ES-I3 (cell line): Measurements from ENCODE around the gene IL36RN.
"Not testable (repeated sequence)": the region's sequence is repeated elsewhere in the genome, so short reads cannot be mapped to it uniquely, and the experiment has no call there.

Source experiments
- H3K36me3 ChIP-seq: 2 replicates; pipeline ENCODE4 v1.6.1; 2013; ENCODE audit warnings: mild to moderate bottlenecking, low read length, control low read depth, moderate library complexity; ENCODE audit not compliant: insufficient read depth
- H3K4me1 ChIP-seq: 2 replicates; pipeline ENCODE4 v1.6.1; 2013; ENCODE audit warnings: mild to moderate bottlenecking, control low read depth, low read length; ENCODE audit not compliant: insufficient read depth
- H3K9ac ChIP-seq: 2 replicates; pipeline ENCODE4 v1.6.1; 2013; ENCODE audit warnings: low read depth, mild to moderate bottlenecking, low read length, moderate library complexity
- H3K9me3 ChIP-seq: 2 replicates; pipeline ENCODE4 v1.6.1; 2013; ENCODE audit warnings: mild to moderate bottlenecking, low read length, moderate library complexity; ENCODE audit not compliant: control insufficient read depth, insufficient read depth

Gene IL36RN

DNA sequence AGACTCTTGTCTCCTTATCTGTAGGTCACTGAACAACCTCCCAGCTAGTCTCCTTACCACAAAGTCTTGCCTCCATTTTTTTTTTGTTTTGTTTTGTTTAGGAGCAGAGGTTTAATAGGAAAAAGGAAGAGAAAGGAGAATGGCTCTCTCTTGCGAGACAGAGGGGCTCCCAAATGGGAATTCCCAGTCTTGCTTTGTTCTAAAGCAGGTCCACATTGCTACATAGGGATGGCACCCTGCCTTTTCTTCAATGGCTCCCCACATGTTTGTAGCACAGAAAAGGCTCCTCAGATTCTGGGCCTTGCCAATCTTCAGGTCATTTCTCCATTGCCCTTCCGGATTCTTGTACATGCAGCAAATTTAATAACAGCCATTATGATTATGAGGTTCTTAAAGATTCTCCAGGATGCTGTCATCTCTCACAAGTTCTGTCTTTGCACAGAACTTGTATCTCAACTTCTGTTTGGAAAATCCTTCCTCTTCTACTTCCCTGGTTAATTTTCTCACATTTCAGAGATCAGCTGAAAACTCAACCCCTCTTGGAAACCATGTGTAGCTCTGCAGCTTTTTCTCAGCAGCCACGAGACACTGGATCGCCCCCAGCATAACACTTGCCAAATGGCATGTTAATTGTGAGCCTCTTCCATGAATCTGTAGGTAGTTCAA lies 32.4 kb downstream of the IL36RN start:
- Histone ChIP-seq H3K4me1 (no peaks in the 10 kb centered on the region), H3K9ac (no peak overlapping the region), H3K36me3 (no peaks in the 10 kb centered on the region), H3K9me3 (no peaks in the 10 kb centered on the region; the same call in 1 of the 2 replicates)

- no peak overlapping the region for H3K9ac ChIP-seq
- H3K4me1 ChIP-seq: no peaks in the 10 kb centered on the region
- no peaks in the 10 kb centered on the region; the same call in 1 of the 2 replicates for H3K9me3 ChIP-seq
- no peaks in the 10 kb centered on the region for H3K36me3 ChIP-seq
Observed at GRCh38 chr2:113092864-113093612, 34.0 kb downstream of the IL36RN start.

- Histone ChIP-seq H3K9ac (no peak overlapping the region), H3K36me3 (no peaks in the 10 kb centered on the region), H3K9me3 (no peaks in the 10 kb centered on the region; the same call in 1 of the 2 replicates)
Observed at GRCh38 chr2:113093613-113093977, 34.6 kb downstream of the IL36RN start.

GRCh38 chr2:113096306-113096705 lies 37.3 kb downstream of the IL36RN start:
- not testable (repeated sequence) for H3K9me3 ChIP-seq, H3K4me1 ChIP-seq, H3K9ac ChIP-seq, H3K36me3 ChIP-seq

More at GRCh38 chr2:113093613-113093977, 34.6 kb downstream of the IL36RN start:
- H3K4me1 ChIP-seq: no peaks in the 10 kb centered on the region

- H3K9ac ChIP-seq, H3K4me1 ChIP-seq: not testable (repeated sequence)
Observed at GRCh38 chr2:113096842-113097618, 38.0 kb downstream of the IL36RN start.

GRCh38 chr2:113098041-113098440 lies 39.0 kb downstream of the IL36RN start:
- Histone ChIP-seq H3K36me3 (no peaks in the 10 kb centered on the region), H3K9me3 (no peaks in the 10 kb centered on the region; the same call in 1 of the 2 replicates), H3K4me1 (no peaks in the 10 kb centered on the region), H3K9ac (no peak overlapping the region)

More at GRCh38 chr2:113096842-113097618, 38.0 kb downstream of the IL36RN start:
- not testable (repeated sequence) for H3K36me3 ChIP-seq, H3K9me3 ChIP-seq

GRCh38 chr2:113098532-113098931 lies 39.5 kb downstream of the IL36RN start:
- H3K36me3 ChIP-seq: no peaks in the 10 kb centered on the region
- no peaks in the 10 kb centered on the region; the same call in 1 of the 2 replicates for H3K9me3 ChIP-seq
- no peak overlapping the region for H3K9ac ChIP-seq
- H3K4me1 ChIP-seq: no peaks in the 10 kb centered on the region

GRCh38 chr2:113102133-113102532 lies 43.1 kb downstream of the IL36RN start:
- H3K9ac ChIP-seq: no peak overlapping the region
- no peaks in the 10 kb centered on the region for H3K36me3 ChIP-seq
- H3K9me3 ChIP-seq: no peaks in the 10 kb centered on the region
- no peaks in the 10 kb centered on the region for H3K4me1 ChIP-seq

DNA sequence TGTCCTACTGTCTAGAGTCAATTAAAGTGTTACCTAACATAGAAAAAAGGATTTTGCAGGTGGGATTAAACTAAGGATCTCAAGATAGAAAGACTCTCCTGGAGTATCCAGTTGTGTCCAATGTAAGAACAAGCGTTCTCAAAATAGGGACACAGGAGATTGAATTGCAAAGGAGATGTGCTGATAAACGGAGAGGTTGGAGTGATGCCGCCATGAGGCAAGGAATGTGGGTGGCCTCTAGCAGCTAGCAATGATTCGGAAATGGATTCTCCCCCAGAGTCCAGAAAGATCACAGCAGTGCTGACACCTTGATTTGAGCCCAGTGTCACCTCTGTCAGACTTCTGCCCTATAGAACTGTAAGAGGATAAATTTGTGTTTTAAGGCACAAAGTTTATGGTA lies 44.3 kb downstream of the IL36RN start:
- H3K4me1 ChIP-seq: no peaks in the 10 kb centered on the region
- H3K9me3 ChIP-seq: no peaks in the 10 kb centered on the region
- no peak overlapping the region for H3K9ac ChIP-seq
- H3K36me3 ChIP-seq: no peaks in the 10 kb centered on the region

- no peaks in the 10 kb centered on the region for H3K4me1 ChIP-seq
- no peaks in the 10 kb centered on the region for H3K9me3 ChIP-seq
- no peaks in the 10 kb centered on the region for H3K36me3 ChIP-seq
- H3K9ac ChIP-seq: no peak overlapping the region
Observed at GRCh38 chr2:113104054-113104611, 45.1 kb downstream of the IL36RN start.

GRCh38 chr2:113105047-113105785 lies 46.2 kb downstream of the IL36RN start:
- Histone ChIP-seq H3K36me3 (no peaks in the 10 kb centered on the region), H3K4me1 (no peaks in the 10 kb centered on the region), H3K9ac (no peak overlapping the region), H3K9me3 (no peaks in the 10 kb centered on the region)

DNA sequence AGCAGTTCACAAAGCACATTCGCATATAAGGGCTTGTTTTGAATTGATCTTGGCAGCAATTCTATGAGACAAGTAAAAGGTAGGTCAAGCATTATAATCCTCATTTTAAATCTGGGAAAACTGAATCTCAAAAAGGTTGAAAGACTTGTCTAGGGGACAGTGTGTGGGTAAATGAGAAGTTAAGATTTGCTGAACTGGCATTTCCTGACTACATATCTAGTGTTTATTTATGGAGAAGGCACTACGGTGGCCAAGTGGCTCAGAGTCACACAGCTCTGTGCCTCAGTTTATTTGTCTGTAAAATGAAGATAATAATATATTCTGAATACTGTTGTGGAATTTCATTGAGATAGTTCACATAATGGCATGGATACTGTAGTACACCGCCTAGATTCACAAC lies 52.1 kb downstream of the IL36RN start:
- Histone ChIP-seq H3K9ac (no peak overlapping the region), H3K9me3 (no peaks in the 10 kb centered on the region), H3K4me1 (peaks cover 9% of the 10 kb centered on the region), H3K36me3 (no peaks in the 10 kb centered on the region)

GRCh38 chr2:113111823-113112287 lies 52.9 kb downstream of the IL36RN start:
- H3K36me3 ChIP-seq: no peaks in the 10 kb centered on the region
- H3K9me3 ChIP-seq: no peaks in the 10 kb centered on the region
- peaks cover 9% of the 10 kb centered on the region for H3K4me1 ChIP-seq
- H3K9ac ChIP-seq: no peak overlapping the region

DNA sequence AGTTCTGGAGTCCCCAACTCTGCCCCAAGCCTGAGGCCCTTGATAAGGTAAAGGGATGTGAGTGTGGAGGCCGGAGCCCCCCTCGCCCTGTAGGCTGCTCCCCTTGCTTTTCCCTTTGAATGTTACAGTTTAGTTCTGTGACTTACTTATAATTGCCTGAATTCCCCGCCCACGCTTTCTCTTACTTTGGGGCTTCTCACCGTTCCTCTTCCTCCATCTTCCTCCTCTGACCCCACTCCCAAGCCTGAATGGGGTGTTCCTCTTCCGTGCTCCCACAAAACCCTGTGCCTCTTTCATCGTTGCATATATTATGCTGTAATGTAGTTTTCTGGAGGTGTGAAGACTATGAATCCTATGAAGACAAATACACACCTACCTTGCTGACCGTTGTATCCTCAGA lies 53.4 kb downstream of the IL36RN start:
- no peaks in the 10 kb centered on the region for H3K36me3 ChIP-seq
- peaks cover 9% of the 10 kb centered on the region for H3K4me1 ChIP-seq
- no peaks in the 10 kb centered on the region for H3K9me3 ChIP-seq
- H3K9ac ChIP-seq: no peak overlapping the region
